Measurements from ENCODE around the gene ASPSCR1. TPM values are rescaled to one million over a fixed set of nuclear protein-coding genes. Genes with fewer than 3 reads are reported as not detected.
A peak's percentile ranks its signal among the peaks of the same experiment; 100 is the strongest.

Gene ASPSCR1
- total and polyA plus RNA-seq, 2 of the 13 experiments (the other 11 are each of a cell fraction or from before 2014, with no cell fraction given): 274 to 314 TPM

DNA sequence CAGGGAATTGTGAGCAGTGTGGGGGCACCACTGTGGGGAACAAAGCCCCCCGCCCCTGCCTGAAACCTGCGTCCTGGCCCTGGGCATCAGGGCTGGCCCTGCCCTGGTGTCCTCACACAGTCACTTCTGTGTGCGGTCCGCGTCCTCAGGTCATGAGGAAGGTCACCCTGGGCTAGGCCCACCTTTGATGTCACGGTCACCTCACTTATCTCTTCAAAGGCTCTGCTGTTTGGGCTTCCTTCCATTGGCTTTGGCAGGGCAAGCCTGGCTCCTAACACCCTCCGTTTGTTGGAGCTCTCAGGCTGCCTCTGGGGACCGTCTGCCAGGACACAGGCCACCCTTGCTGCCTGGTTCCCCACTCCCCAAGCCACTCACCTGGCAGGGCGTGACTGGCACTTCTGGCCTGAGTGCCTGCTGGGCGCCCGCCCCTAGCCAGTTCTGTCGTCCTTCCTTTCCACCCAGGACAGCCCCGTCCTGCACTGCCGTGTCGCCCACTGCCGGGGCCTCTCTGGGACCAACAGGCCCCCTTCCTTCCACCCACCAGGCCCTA is 36.4 kb downstream of the ASPSCR1 start:
- ATAC-seq (peak; percentile 1; the same call in 2 of the 3 replicates), DNase-seq (ENCODE audit: low spot score) (peak; percentile 79), FAIRE-seq (peak; percentile 44)
- ChIA-PET CTCF (ENCODE audit: low intra/inter-chr PET ratio, low total read pairs) (no interaction called here), POLR2A (interaction anchor here (1.1 to 14.1 kb wide), 5 partner anchors 9 to 54 kb away, joined by 3 to 470 read pairs (median 8); partner anchors contain the start of genes CENPX, DCXR, LRRC45 and NOTUM)
- Histone ChIP-seq H3K9me3 (ENCODE audit: low read length) (no peaks in the 10 kb centered on the region), H2AFZ (ENCODE audit: low read length) (no peak overlapping the region), H3K4me1 (ENCODE audit: insufficient read depth, low read length) (peaks cover 97% of the 10 kb centered on the region), H3K4me2 (ENCODE audit: low read depth, low read length) (no peak overlapping the region), H3K4me3 (replicated peaks in 1 of 3; ENCODE audit: insufficient read depth in 1 of 3, low read depth in 2 of 3, low read length in 3 of 3) (no peak overlapping the region; a peak in 1 of 6 replicates), H3K36me3 (replicated peaks in 1 of 2; ENCODE audit: control insufficient read depth in 1 of 2, insufficient read depth in 2 of 2, low read length in 2 of 2) (peaks cover 37 to 42% of the 10 kb centered on the region in 2 experiments), H3K9ac (ENCODE audit: insufficient read depth, low read depth, low read length) (peak overlapping the region; percentile 53), H3K27me3 (ENCODE audit: control insufficient read depth in 1 of 2, insufficient read depth in 2 of 2, low read length in 2 of 2) (no peaks in the 10 kb centered on the region), H3K27ac (ENCODE audit: extremely low read length, insufficient read depth, low read length) (peak overlapping the region; percentile 68), H4K20me1 (ENCODE audit: insufficient read depth, low read length) (no peaks in the 10 kb centered on the region), H3K79me2 (ENCODE audit: insufficient read depth, low read length) (no peaks in the 10 kb centered on the region)
- intact Hi-C loops (cut with micrococcal nuclease; ENCODE audit: unreplicated experiment) (no loop called here), in situ Hi-C loops (cut with HindIII; ENCODE audit: extremely low pct_ligation_motif_present, low pct_unique_long_range_greater_than_20kb) (no loop called here)
- whole genome bisulfite sequencing (ENCODE audit: low lambda C conversion rate): 83% methylated on average over 13 of the region's 16 CpGs
- no TSS peak for BruUV-seq (replicated peaks)
- TF ChIP-seq CEBPB (IDR thresholded peaks at IDR 0.05; ENCODE audit: borderline replicate concordance, low read depth, low read length) (no peak), IKZF5 (CRISPR knock-in tag; IDR thresholded peaks at IDR 0.05) (no peak), ATF7 (IDR thresholded peaks at IDR 0.05) (no peak), ATF7 (CRISPR knock-in tag; IDR thresholded peaks at IDR 0.05) (no peak), TEAD2 (CRISPR knock-in tag; IDR thresholded peaks at IDR 0.05) (no peak), MAZ (IDR thresholded peaks at IDR 0.05; ENCODE audit: borderline replicate concordance, low read depth, low read length) (no peak), MAZ (CRISPR knock-in tag; IDR thresholded peaks at IDR 0.05; ENCODE audit: low read depth) (no peak), SAP130 (CRISPR knock-in tag; IDR thresholded peaks at IDR 0.05; ENCODE audit: low read depth) (peak; percentile 41; the same call in 1 of the 2 replicates), TEF (CRISPR knock-in tag; IDR thresholded peaks at IDR 0.05) (no peak), HIVEP1 (CRISPR knock-in tag; IDR thresholded peaks at IDR 0.05) (no peak), ZNF768 (CRISPR knock-in tag; IDR thresholded peaks at IDR 0.05) (no peak), FOSL2 (CRISPR knock-in tag; IDR thresholded peaks at IDR 0.05) (peak; percentile 60), KLF9 (CRISPR knock-in tag; IDR thresholded peaks at IDR 0.05; ENCODE audit: low read depth) (no peak), KAT2B (IDR thresholded peaks at IDR 0.05; ENCODE audit: borderline replicate concordance, low read depth, low read length) (no peak), CBFB (CRISPR knock-in tag; IDR thresholded peaks at IDR 0.05) (no peak), ZNF326 (CRISPR knock-in tag; IDR thresholded peaks at IDR 0.05; ENCODE audit: borderline replicate concordance) (no peak), ZNF83 (CRISPR knock-in tag; IDR thresholded peaks at IDR 0.05; ENCODE audit: borderline replicate concordance) (no peak), ZNF124 (CRISPR knock-in tag; IDR thresholded peaks at IDR 0.05) (no peak), HBP1 (CRISPR knock-in tag; IDR thresholded peaks at IDR 0.05; ENCODE audit: low read depth) (no peak), MIER2 (CRISPR knock-in tag; IDR thresholded peaks at IDR 0.05) (no peak)
- TF ChIP-seq, protein P1, sequence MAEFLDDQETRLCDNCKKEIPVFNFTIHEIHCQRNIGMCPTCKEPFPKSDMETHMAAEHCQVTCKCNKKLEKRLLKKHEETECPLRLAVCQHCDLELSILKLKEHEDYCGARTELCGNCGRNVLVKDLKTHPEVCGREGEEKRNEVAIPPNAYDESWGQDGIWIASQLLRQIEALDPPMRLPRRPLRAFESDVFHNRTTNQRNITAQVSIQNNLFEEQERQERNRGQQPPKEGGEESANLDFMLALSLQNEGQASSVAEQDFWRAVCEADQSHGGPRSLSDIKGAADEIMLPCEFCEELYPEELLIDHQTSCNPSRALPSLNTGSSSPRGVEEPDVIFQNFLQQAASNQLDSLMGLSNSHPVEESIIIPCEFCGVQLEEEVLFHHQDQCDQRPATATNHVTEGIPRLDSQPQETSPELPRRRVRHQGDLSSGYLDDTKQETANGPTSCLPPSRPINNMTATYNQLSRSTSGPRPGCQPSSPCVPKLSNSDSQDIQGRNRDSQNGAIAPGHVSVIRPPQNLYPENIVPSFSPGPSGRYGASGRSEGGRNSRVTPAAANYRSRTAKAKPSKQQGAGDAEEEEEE (CRISPR knock-in tag; IDR thresholded peaks at IDR 0.05; ENCODE audit: borderline replicate concordance): no peak
